Sigmoid colon (tissue), 7 donors: ENCODE measurements around the gene PCDH12. TPM values are rescaled to one million over a fixed set of nuclear protein-coding genes. Genes with fewer than 3 reads are reported as not detected.

Experiments
- DNase-seq: peaks from one replicate; pipeline ENCODE4 v3.0.0-alpha.2; 2019
- H3K27ac ChIP-seq, 4 donors: fragments of 200-600 bp; sonication (generic); one replicate each; pipeline ENCODE4 v1.5.1; 2016 to 2019; ENCODE audit warnings: mild to moderate bottlenecking in 1 of 4
- H3K27me3 ChIP-seq, 3 donors: fragments of 200-600 bp; sonication (generic); one replicate each; pipeline ENCODE4 v1.5.1; 2019; ENCODE audit warnings: mild to moderate bottlenecking in 1 of 3
- H3K36me3 ChIP-seq, 4 donors: fragments of 200-600 bp; sonication (generic); one replicate each; pipeline ENCODE4 v1.5.1; 2016 to 2019
- H3K4me1 ChIP-seq, 4 donors: fragments of 200-600 bp; sonication (generic); one replicate each; pipeline ENCODE4 v1.5.1; 2017 to 2019
- H3K4me3 ChIP-seq, 4 donors: fragments of 200-600 bp; sonication (generic); one replicate each; pipeline ENCODE4 v1.5.1; 2017 to 2019; ENCODE audit warnings: mild to moderate bottlenecking in 2 of 4, moderate library complexity in 1 of 4
- H3K9me3 ChIP-seq, 4 donors: fragments of 200-600 bp in 3 of 4; sonication (generic) in 3 of 4; one replicate each; pipeline versions ENCODE4 v1.5.1 to v1.6.1; 2013 to 2019
- EP300 ChIP-seq, 4 donors: sonication (generic); formaldehyde crosslinking; IDR thresholded peaks; one replicate each; pipeline ENCODE4 v1.6.1; 2017; ENCODE audit warnings: antibody characterized with exemption in 4 of 4
- POLR2A ChIP-seq, 2 donors: fragments of 450-650 bp; IDR thresholded peaks; one replicate each; pipeline ENCODE4 v1.6.1; 2016; ENCODE audit warnings: antibody characterized with exemption in 2 of 2, mild to moderate bottlenecking in 2 of 2, moderate library complexity in 2 of 2
- POLR2AphosphoS5 ChIP-seq, 4 donors: sonication (generic); formaldehyde crosslinking; IDR thresholded peaks; one replicate each; pipeline ENCODE4 v1.6.1; 2017; ENCODE audit warnings: antibody characterized with exemption in 4 of 4
- WGBS, 2 donors: extraction: QIAGEN DNeasy Blood & Tissue Kit; methylation state at CpG; one replicate each; pipeline ENCODE4 v1.1.7; 2013; 5-methylcytosine and 5-hydroxymethylcytosine counted together
- intact Hi-C: fragments of 100-400 bp; cut with DNase I; formaldehyde crosslinking; loops from one replicate; pipeline ENCODE4 v1.15.1; 2023
- polyA plus RNA-seq, 3 donors: library from polyadenylated mRNA; stranded (reverse); fragments of 200-250 nt; gene quantifications; one replicate each; pipeline ENCODE4 v1.2.3, GENCODE V29; 2013
- total RNA-seq, 4 donors: library from RNA; depleted of rRNA; stranded (reverse); fragments of >200 nt; gene quantifications; one replicate each; pipeline ENCODE4 v1.1.0, GENCODE V29; 2016
- TF ChIP-seq, protein P1 (sequence below), 4 experiments: fragments of 450-650 bp in 3 of 4; fragments of 200-600 bp in 1 of 4; IDR thresholded peaks; one replicate each; pipeline ENCODE4 v1.5.1; 2016 to 2019; ENCODE audit warnings: antibody characterized with exemption in 4 of 4, mild to moderate bottlenecking in 3 of 4, moderate library complexity in 2 of 4
- donor health status: healthy with polysubstance abuse.
- donor health status: Bipolar disorder and iron deficiency.
- donor health status: healthy.

Gene PCDH12
- total and polyA plus RNA-seq, 7 donors, result 0.23 to 6.2 (median 0.69) TPM

DNA sequence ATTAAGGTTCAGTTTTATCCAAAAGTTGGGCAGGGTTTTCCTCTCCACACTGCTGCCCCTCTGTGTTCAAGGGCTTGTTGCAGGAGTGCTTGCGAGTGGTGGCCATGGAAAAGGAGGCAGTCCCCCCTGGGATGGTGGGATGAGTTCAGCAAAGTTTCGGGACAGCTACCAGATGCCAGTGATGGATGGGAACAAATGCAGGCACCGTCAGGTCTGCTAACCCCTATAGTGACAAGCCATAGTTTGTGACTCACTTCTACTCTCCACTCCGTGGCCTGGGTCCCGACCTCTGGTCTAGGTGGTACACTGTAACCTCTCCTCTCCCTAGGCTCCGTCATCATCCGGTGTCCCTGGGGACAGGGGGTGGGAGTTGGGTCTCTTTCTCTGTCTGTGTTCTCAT is 7.1 kb upstream of the PCDH12 start:
- 78 to 79% methylated on average over 7 of the region's 7 CpGs for whole genome bisulfite sequencing, 2 donors
- Histone ChIP-seq H3K4me1 (peaks cover 0 to 15% (median 8%) of the 10 kb centered on the region in 4 donors), H3K27me3 (no peaks in the 10 kb centered on the region), H3K9me3 (no peaks in the 10 kb centered on the region), H3K36me3 (no peaks in the 10 kb centered on the region), H3K27ac (no peak overlapping the region), H3K4me3 (no peak overlapping the region)
- no peak for DNase-seq
- intact Hi-C loops, result loop anchor here (5.0 kb wide), 1 partner anchor 43 kb away; the partner anchor contains the start of gene DELE1
- no peak for TF ChIP-seq POLR2AphosphoS5 (IDR thresholded peaks at IDR 0.05)
- no peak for TF ChIP-seq POLR2A (IDR thresholded peaks at IDR 0.05)
- TF ChIP-seq EP300 (IDR thresholded peaks at IDR 0.05), result no peak
- TF ChIP-seq, protein P1, sequence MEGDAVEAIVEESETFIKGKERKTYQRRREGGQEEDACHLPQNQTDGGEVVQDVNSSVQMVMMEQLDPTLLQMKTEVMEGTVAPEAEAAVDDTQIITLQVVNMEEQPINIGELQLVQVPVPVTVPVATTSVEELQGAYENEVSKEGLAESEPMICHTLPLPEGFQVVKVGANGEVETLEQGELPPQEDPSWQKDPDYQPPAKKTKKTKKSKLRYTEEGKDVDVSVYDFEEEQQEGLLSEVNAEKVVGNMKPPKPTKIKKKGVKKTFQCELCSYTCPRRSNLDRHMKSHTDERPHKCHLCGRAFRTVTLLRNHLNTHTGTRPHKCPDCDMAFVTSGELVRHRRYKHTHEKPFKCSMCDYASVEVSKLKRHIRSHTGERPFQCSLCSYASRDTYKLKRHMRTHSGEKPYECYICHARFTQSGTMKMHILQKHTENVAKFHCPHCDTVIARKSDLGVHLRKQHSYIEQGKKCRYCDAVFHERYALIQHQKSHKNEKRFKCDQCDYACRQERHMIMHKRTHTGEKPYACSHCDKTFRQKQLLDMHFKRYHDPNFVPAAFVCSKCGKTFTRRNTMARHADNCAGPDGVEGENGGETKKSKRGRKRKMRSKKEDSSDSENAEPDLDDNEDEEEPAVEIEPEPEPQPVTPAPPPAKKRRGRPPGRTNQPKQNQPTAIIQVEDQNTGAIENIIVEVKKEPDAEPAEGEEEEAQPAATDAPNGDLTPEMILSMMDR (IDR thresholded peaks at IDR 0.05), result no peak

DNA sequence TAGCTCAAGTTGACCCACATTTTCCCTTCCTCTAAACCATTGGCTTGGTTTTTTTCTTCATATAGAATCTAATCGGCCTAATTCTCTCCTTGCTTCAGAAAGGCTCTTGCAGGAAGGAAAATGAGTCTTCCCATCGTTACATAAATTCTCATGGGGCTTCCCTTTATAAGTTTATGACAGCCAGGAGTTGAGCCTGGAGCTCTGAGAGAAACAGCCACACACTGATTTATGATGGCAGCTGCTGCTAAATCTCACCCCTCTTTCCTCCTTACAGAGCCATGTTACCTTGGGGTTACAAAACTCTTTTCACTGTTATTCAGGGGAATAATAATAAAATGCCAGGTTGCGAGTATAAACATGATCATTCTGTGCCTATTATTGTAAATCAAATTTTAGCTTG is 5.7 kb upstream of the PCDH12 start:
- Histone ChIP-seq H3K9me3 (no peaks in the 10 kb centered on the region), H3K4me1 (peaks cover 0 to 12% (median 2%) of the 10 kb centered on the region in 4 donors), H3K4me3 (no peak overlapping the region), H3K27me3 (no peaks in the 10 kb centered on the region), H3K36me3 (no peaks in the 10 kb centered on the region), H3K27ac (no peak overlapping the region)
- intact Hi-C loops, result loop anchor here (5.0 kb wide), 1 partner anchor 86 kb away; the partner anchor contains the start of gene PCDH1
- DNase-seq, result no peak
- TF ChIP-seq EP300 (IDR thresholded peaks at IDR 0.05) (no peak), POLR2A (IDR thresholded peaks at IDR 0.05) (no peak), POLR2AphosphoS5 (IDR thresholded peaks at IDR 0.05) (no peak)
- TF ChIP-seq, protein P1 (IDR thresholded peaks at IDR 0.05), result no peak
- WGBS, 2 donors, result 45 to 63% methylated on average over 3 of the region's 3 CpGs

DNA sequence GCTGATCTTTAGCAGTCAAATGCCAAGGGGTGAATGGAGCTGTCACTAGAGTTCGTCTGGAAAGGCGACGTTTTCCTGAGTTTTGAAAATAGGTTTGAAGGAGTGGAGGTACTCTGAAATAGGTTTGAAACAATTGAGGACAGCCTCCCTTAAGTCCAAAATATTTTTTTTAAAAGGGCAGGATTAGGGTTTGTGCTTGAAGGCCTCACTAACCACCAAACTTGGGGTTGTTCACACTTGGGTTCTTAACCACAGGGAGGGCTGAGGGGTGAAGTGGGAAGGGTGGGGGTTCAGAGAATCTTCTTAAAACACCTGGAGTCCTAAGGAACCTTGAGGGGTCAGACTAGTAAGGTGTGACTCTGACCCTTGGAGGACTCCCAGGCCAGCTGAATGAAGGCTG is 3.5 kb upstream of the PCDH12 start:
- no peak for TF ChIP-seq POLR2AphosphoS5 (IDR thresholded peaks at IDR 0.05)
- TF ChIP-seq, protein P1 (IDR thresholded peaks at IDR 0.05), result no peak
- TF ChIP-seq EP300 (IDR thresholded peaks at IDR 0.05), result no peak
- TF ChIP-seq POLR2A (IDR thresholded peaks at IDR 0.05), result no peak
- intact Hi-C loops, result loop anchor here (2.0 to 5.0 kb wide), 3 partner anchors 84 to 269 kb away; partner anchors contain the start of gene PCDH1
- Histone ChIP-seq H3K27ac (no peak overlapping the region), H3K36me3 (no peaks in the 10 kb centered on the region), H3K9me3 (no peaks in the 10 kb centered on the region), H3K4me1 (peaks cover 0 to 15% (median 0%) of the 10 kb centered on the region in 4 donors), H3K27me3 (no peaks in the 10 kb centered on the region), H3K4me3 (no peak overlapping the region)
- DNase-seq, result no peak
- WGBS, 2 donors, result 95 to 96% methylated on average over 3 of the region's 3 CpGs

DNA sequence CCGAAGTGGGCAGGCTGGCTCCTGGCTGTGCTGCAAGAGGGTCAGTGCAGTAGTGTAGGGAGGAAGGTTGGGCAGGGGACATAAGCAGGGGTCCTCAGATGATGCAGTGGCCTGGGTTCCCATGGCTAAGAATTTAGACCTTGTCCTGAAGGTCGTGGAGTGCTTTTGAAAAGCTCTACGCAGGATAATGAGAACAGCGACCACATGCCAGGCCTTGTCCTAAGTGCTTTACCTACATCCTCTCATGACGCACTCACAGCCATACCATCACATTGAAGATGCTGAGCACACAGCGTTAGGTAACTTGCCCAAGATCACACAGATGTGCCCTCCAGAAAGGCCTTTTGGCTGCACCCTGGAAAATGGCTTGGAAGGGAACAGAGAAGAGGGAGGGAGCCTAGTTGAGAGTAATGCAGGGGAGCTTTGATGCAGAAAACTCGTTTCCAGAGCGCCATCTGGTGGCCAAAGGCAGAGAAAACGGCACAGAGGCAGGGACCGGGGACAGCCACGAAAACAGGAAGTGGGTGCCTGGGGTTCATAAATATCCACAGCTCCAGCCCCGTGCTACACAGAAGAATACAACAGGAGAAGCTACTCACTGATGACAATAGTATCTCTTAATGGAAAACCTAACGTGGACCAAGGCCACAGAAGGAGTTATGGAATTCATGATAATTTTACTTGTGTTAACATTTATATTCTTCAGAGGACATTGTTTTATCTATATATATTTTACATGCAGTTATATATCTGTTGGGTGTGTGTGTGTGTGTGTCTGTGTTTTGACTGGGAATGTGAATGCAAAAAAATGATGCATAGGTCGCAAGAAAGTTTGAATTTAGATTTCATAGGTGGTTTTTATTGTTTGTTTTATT is 2.7 kb upstream of the PCDH12 start:
- H3K4me3 ChIP-seq, result no peak overlapping the region
- peaks cover 0 to 7% (median 0%) of the 10 kb centered on the region in 4 donors for H3K36me3 ChIP-seq
- H3K27me3 ChIP-seq, result no peaks in the 10 kb centered on the region
- intact Hi-C loops, result loop anchor here (2.0 to 5.0 kb wide), 3 partner anchors 83 to 268 kb away; partner anchors contain the start of gene PCDH1
- H3K4me1 ChIP-seq, result peaks cover 0 to 15% (median 0%) of the 10 kb centered on the region in 4 donors
- no peaks in the 10 kb centered on the region for H3K9me3 ChIP-seq
- no peak for TF ChIP-seq POLR2AphosphoS5 (IDR thresholded peaks at IDR 0.05)
- TF ChIP-seq, protein P1 (IDR thresholded peaks at IDR 0.05), result peak; percentile 67 to 81 (median 74)
- DNase-seq, result peak; percentile 93
- H3K27ac ChIP-seq, result peak overlapping the region in 1 of 4 donors; percentile 22
- WGBS, 2 donors, result 28 to 30% methylated on average over 14 of the region's 14 CpGs
